ENCODE data around the gene C10orf71.

C10orf71 gene

GRCh38 chr10:49283491-49283890 lies 15.5 kb upstream of the C10orf71 start:
- Histone ChIP-seq H3K36me3 (no peaks in the 10 kb centered on the region), H3K9me3 (no peaks in the 10 kb centered on the region), H3K4me1 (no peaks in the 10 kb centered on the region), H3K27ac (no peak overlapping the region), H3K27me3 (peaks cover 0 to 4% of the 10 kb centered on the region in 2 donors), H3K4me3 (no peak overlapping the region)
- no peak for TF ChIP-seq CTCF (IDR thresholded peaks at IDR 0.05)
- no peak for DNase-seq
- intact Hi-C loops (cut with DNase I; ENCODE audit: low total_unique reads): no loop called here

GRCh38 chr10:49284356-49284755 lies 14.6 kb upstream of the C10orf71 start:
- no peak for TF ChIP-seq CTCF (IDR thresholded peaks at IDR 0.05)
- no peaks in the 10 kb centered on the region for H3K9me3 ChIP-seq
- DNase-seq: no peak
- intact Hi-C loops (cut with DNase I; ENCODE audit: low total_unique reads): no loop called here
- no peak overlapping the region for H3K27ac ChIP-seq
- no peak overlapping the region for H3K4me3 ChIP-seq
- H3K4me1 ChIP-seq: no peaks in the 10 kb centered on the region
- peaks cover 0 to 4% of the 10 kb centered on the region in 2 donors for H3K27me3 ChIP-seq
- no peaks in the 10 kb centered on the region for H3K36me3 ChIP-seq

GRCh38 chr10:49285232-49285631 lies 13.7 kb upstream of the C10orf71 start:
- Histone ChIP-seq H3K27ac (no peak overlapping the region), H3K36me3 (no peaks in the 10 kb centered on the region), H3K4me3 (no peak overlapping the region), H3K4me1 (no peaks in the 10 kb centered on the region), H3K9me3 (no peaks in the 10 kb centered on the region), H3K27me3 (peaks cover 0 to 4% of the 10 kb centered on the region in 2 donors)
- TF ChIP-seq CTCF (IDR thresholded peaks at IDR 0.05): no peak
- intact Hi-C loops (cut with DNase I; ENCODE audit: low total_unique reads): no loop called here
- no peak for DNase-seq

- no peak for TF ChIP-seq CTCF (IDR thresholded peaks at IDR 0.05)
- DNase-seq: no peak
- H3K9me3 ChIP-seq: no peaks in the 10 kb centered on the region
- no peak overlapping the region for H3K4me3 ChIP-seq
- no peak overlapping the region for H3K27ac ChIP-seq
- no peaks in the 10 kb centered on the region for H3K36me3 ChIP-seq
- H3K27me3 ChIP-seq: no peaks in the 10 kb centered on the region
- intact Hi-C loops (cut with DNase I; ENCODE audit: low total_unique reads): no loop called here
- H3K4me1 ChIP-seq: no peaks in the 10 kb centered on the region
These were observed 12.3 kb upstream of the C10orf71 start for GRCh38 chr10:49286686-49287085.

GRCh38 chr10:49287689-49288340 lies 11.2 kb upstream of the C10orf71 start:
- Histone ChIP-seq H3K36me3 (no peaks in the 10 kb centered on the region), H3K4me3 (no peak overlapping the region), H3K9me3 (no peaks in the 10 kb centered on the region), H3K27me3 (no peaks in the 10 kb centered on the region), H3K27ac (no peak overlapping the region), H3K4me1 (no peaks in the 10 kb centered on the region)
- no peak for TF ChIP-seq CTCF (IDR thresholded peaks at IDR 0.05)
- DNase-seq: no peak
- intact Hi-C loops (cut with DNase I; ENCODE audit: low total_unique reads): no loop called here

Data from tibial artery (tissue), 4 donors.